Sigmoid colon (tissue), 7 donors: ENCODE measurements around the gene RHEX. TPM values are rescaled to one million over a fixed set of nuclear protein-coding genes. Genes with fewer than 3 reads are reported as not detected.

Source experiments
- DNase-seq: peaks from one replicate; pipeline ENCODE4 v3.0.0-alpha.2; 2019
- H3K27ac ChIP-seq, 4 donors: fragments of 200-600 bp; sonication (generic); one replicate each; pipeline ENCODE4 v1.5.1; 2016 to 2019; ENCODE audit warnings: mild to moderate bottlenecking in 1 of 4
- H3K27me3 ChIP-seq, 3 donors: fragments of 200-600 bp; sonication (generic); one replicate each; pipeline ENCODE4 v1.5.1; 2019; ENCODE audit warnings: mild to moderate bottlenecking in 1 of 3
- H3K36me3 ChIP-seq, 4 donors: fragments of 200-600 bp; sonication (generic); one replicate each; pipeline ENCODE4 v1.5.1; 2016 to 2019
- H3K4me1 ChIP-seq, 4 donors: fragments of 200-600 bp; sonication (generic); one replicate each; pipeline ENCODE4 v1.5.1; 2017 to 2019
- H3K4me3 ChIP-seq, 4 donors: fragments of 200-600 bp; sonication (generic); one replicate each; pipeline ENCODE4 v1.5.1; 2017 to 2019; ENCODE audit warnings: mild to moderate bottlenecking in 2 of 4, moderate library complexity in 1 of 4
- H3K9me3 ChIP-seq, 4 donors: fragments of 200-600 bp in 3 of 4; sonication (generic) in 3 of 4; one replicate each; pipeline versions ENCODE4 v1.5.1 to v1.6.1; 2013 to 2019
- CTCF ChIP-seq, 4 experiments: fragments of 450-650 bp in 3 of 4; fragments of 200-600 bp in 1 of 4; IDR thresholded peaks; one replicate each; pipeline ENCODE4 v1.5.1; 2016 to 2019; ENCODE audit warnings: antibody characterized with exemption in 4 of 4, mild to moderate bottlenecking in 3 of 4, moderate library complexity in 2 of 4
- EP300 ChIP-seq, 4 donors: sonication (generic); formaldehyde crosslinking; IDR thresholded peaks; one replicate each; pipeline ENCODE4 v1.6.1; 2017; ENCODE audit warnings: antibody characterized with exemption in 4 of 4
- POLR2A ChIP-seq, 2 donors: fragments of 450-650 bp; IDR thresholded peaks; one replicate each; pipeline ENCODE4 v1.6.1; 2016; ENCODE audit warnings: antibody characterized with exemption in 2 of 2, mild to moderate bottlenecking in 2 of 2, moderate library complexity in 2 of 2
- POLR2AphosphoS5 ChIP-seq, 4 donors: sonication (generic); formaldehyde crosslinking; IDR thresholded peaks; one replicate each; pipeline ENCODE4 v1.6.1; 2017; ENCODE audit warnings: antibody characterized with exemption in 4 of 4
- WGBS, 2 donors: extraction: QIAGEN DNeasy Blood & Tissue Kit; methylation state at CpG; one replicate each; pipeline ENCODE4 v1.1.7; 2013; 5-methylcytosine and 5-hydroxymethylcytosine counted together
- intact Hi-C: fragments of 100-400 bp; cut with DNase I; formaldehyde crosslinking; loops from one replicate; pipeline ENCODE4 v1.15.1; 2023
- polyA plus RNA-seq, 3 donors: library from polyadenylated mRNA; stranded (reverse); fragments of 200-250 nt; gene quantifications; one replicate each; pipeline ENCODE4 v1.2.3, GENCODE V29; 2013
- total RNA-seq, 4 donors: library from RNA; depleted of rRNA; stranded (reverse); fragments of >200 nt; gene quantifications; one replicate each; pipeline ENCODE4 v1.1.0, GENCODE V29; 2016
- donor health status: healthy with polysubstance abuse.
- donor health status: Bipolar disorder and iron deficiency.
- donor health status: healthy.

The RHEX gene
- total and polyA plus RNA-seq, 7 donors, result 0.54 to 3.6 (median 2.4) TPM; not detected in 4

- no peaks in the 10 kb centered on the region for H3K36me3 ChIP-seq
- no peaks in the 10 kb centered on the region for H3K4me1 ChIP-seq
- H3K27ac ChIP-seq, result no peak overlapping the region
- H3K4me3 ChIP-seq, result no peak overlapping the region
- no peak for DNase-seq
- peaks cover 0 to 3% (median 0%) of the 10 kb centered on the region in 4 donors for H3K9me3 ChIP-seq
- 24 to 51% methylated on average over 2 of the region's 2 CpGs for WGBS, 2 donors
- TF ChIP-seq CTCF (IDR thresholded peaks at IDR 0.05) (no peak), POLR2A (IDR thresholded peaks at IDR 0.05) (no peak), EP300 (IDR thresholded peaks at IDR 0.05) (no peak), POLR2AphosphoS5 (IDR thresholded peaks at IDR 0.05) (no peak)
- intact Hi-C loops, result no loop called here
- peaks cover 0 to 21% (median 0%) of the 10 kb centered on the region in 3 donors for H3K27me3 ChIP-seq
Measured at GRCh38 chr1:206036663-206037455, 16.1 kb upstream of the RHEX start.

- peaks cover 0 to 3% (median 0%) of the 10 kb centered on the region in 4 donors for H3K9me3 ChIP-seq
- TF ChIP-seq POLR2A (IDR thresholded peaks at IDR 0.05) (no peak), EP300 (IDR thresholded peaks at IDR 0.05) (no peak), CTCF (IDR thresholded peaks at IDR 0.05) (no peak), POLR2AphosphoS5 (IDR thresholded peaks at IDR 0.05) (no peak)
- H3K27ac ChIP-seq, result no peak overlapping the region
- WGBS, 2 donors, result 93 to 94% methylated on average over 9 of the region's 9 CpGs
- H3K4me3 ChIP-seq, result no peak overlapping the region
- H3K36me3 ChIP-seq, result no peaks in the 10 kb centered on the region
- intact Hi-C loops, result no loop called here
- no peaks in the 10 kb centered on the region for H3K4me1 ChIP-seq
- peaks cover 0 to 21% (median 0%) of the 10 kb centered on the region in 3 donors for H3K27me3 ChIP-seq
- DNase-seq, result no peak
Measured at GRCh38 chr1:206037581-206037980, 15.4 kb upstream of the RHEX start.

GRCh38 chr1:206039046-206039973 lies 13.7 kb upstream of the RHEX start:
- Histone ChIP-seq H3K27ac (no peak overlapping the region), H3K9me3 (peaks cover 0 to 3% (median 0%) of the 10 kb centered on the region in 4 donors), H3K36me3 (no peaks in the 10 kb centered on the region), H3K4me3 (no peak overlapping the region), H3K4me1 (no peaks in the 10 kb centered on the region), H3K27me3 (peaks cover 0 to 24% (median 0%) of the 10 kb centered on the region in 3 donors)
- intact Hi-C loops, result no loop called here
- TF ChIP-seq CTCF (IDR thresholded peaks at IDR 0.05) (no peak), POLR2A (IDR thresholded peaks at IDR 0.05) (no peak), EP300 (IDR thresholded peaks at IDR 0.05) (no peak), POLR2AphosphoS5 (IDR thresholded peaks at IDR 0.05) (no peak)
- DNase-seq, result no peak
- 49 to 53% methylated on average over 7 of the region's 7 CpGs for WGBS, 2 donors

- Histone ChIP-seq H3K27me3 (peaks cover 0 to 24% (median 0%) of the 10 kb centered on the region in 3 donors), H3K9me3 (peaks cover 0 to 3% (median 0%) of the 10 kb centered on the region in 4 donors), H3K4me3 (no peak overlapping the region), H3K27ac (no peak overlapping the region), H3K36me3 (no peaks in the 10 kb centered on the region), H3K4me1 (no peaks in the 10 kb centered on the region)
- no peak for DNase-seq
- TF ChIP-seq EP300 (IDR thresholded peaks at IDR 0.05), result no peak
- TF ChIP-seq POLR2A (IDR thresholded peaks at IDR 0.05), result no peak
- TF ChIP-seq CTCF (IDR thresholded peaks at IDR 0.05), result no peak
- no peak for TF ChIP-seq POLR2AphosphoS5 (IDR thresholded peaks at IDR 0.05)
- 71 to 79% methylated on average over 5 of the region's 5 CpGs for WGBS, 2 donors
- intact Hi-C loops, result no loop called here
Measured at GRCh38 chr1:206040328-206040727, 12.6 kb upstream of the RHEX start.
